IPS-NIHi7 (cell line): Measurements from ENCODE around the gene ZNF579.
A peak's percentile ranks its signal among the peaks of the same experiment; 100 is the strongest.
"Not testable (repeated sequence)": the region's sequence is repeated elsewhere in the genome, so short reads cannot be mapped to it uniquely, and the experiment has no call there.

Experiments
- DNase-seq: peaks from one replicate; pipeline ENCODE4 v3.0.0; 2012; ENCODE audit warnings: mixed read lengths; ENCODE audit errors: extremely low spot score

The ZNF579 gene

GRCh38 chr19:55539090-55539984 lies 41.3 kb downstream of the ZNF579 start:
- no peak for DNase-seq

GRCh38 chr19:55538132-55538531 lies 42.5 kb downstream of the ZNF579 start:
- no peak for DNase-seq

GRCh38 chr19:55537741-55538111 lies 42.9 kb downstream of the ZNF579 start:
- peak; percentile 71 for DNase-seq

- peak; percentile 97 for DNase-seq
Observed at GRCh38 chr19:55536951-55537740, 43.5 kb downstream of the ZNF579 start, which contains the start of gene SBK2. Gene SBK2 (minus strand): TSS chr19:55537133. CDS start chr19:55536294, 839 bp downstream.

- DNase-seq: no peak
Observed at GRCh38 chr19:55536366-55536765, 44.3 kb downstream of the ZNF579 start.

- DNase-seq: no peak
Observed at GRCh38 chr19:55535965-55536350, 44.7 kb downstream of the ZNF579 start.

GRCh38 chr19:55535173-55535964 lies 45.3 kb downstream of the ZNF579 start:
- no peak for DNase-seq

GRCh38 chr19:55534280-55534679 lies 46.4 kb downstream of the ZNF579 start:
- DNase-seq: not testable (repeated sequence)

- no peak for DNase-seq
Observed at GRCh38 chr19:55530996-55531395, 49.7 kb downstream of the ZNF579 start.

- no peak for DNase-seq
Observed at GRCh38 chr19:55529636-55530234, 50.9 kb downstream of the ZNF579 start.

- no peak for DNase-seq
Observed at GRCh38 chr19:55528030-55528803, 52.4 kb downstream of the ZNF579 start.

- no peak for DNase-seq
Observed at GRCh38 chr19:55527197-55528029, 53.2 kb downstream of the ZNF579 start.
